ENCODE measurements around the gene CMTM8.
A peak's percentile ranks its signal among the peaks of the same experiment; 100 is the strongest.

CMTM8 gene

GRCh38 chr3:32325201-32325600, 86.7 kb downstream of the CMTM8 start:
- H3K4me3 ChIP-seq (ENCODE audit: low read depth, low read length) = no peak overlapping the region
- TF ChIP-seq CTCF (IDR thresholded peaks at IDR 0.05; ENCODE audit: control insufficient read depth, extremely low read depth, insufficient read depth) = no peak
- DNase-seq (ENCODE audit: low read depth) = no peak

- TF ChIP-seq CTCF (IDR thresholded peaks at IDR 0.05; ENCODE audit: control insufficient read depth, extremely low read depth, insufficient read depth) = no peak
- no peak overlapping the region for H3K4me3 ChIP-seq (ENCODE audit: low read depth, low read length)
- DNase-seq (ENCODE audit: low read depth) = no peak
Measured at GRCh38 chr3:32325927-32326326, 87.4 kb downstream of the CMTM8 start.

- H3K4me3 ChIP-seq (ENCODE audit: low read depth, low read length) = no peak overlapping the region
- no peak for TF ChIP-seq CTCF (IDR thresholded peaks at IDR 0.05; ENCODE audit: control insufficient read depth, extremely low read depth, insufficient read depth)
- no peak for DNase-seq (ENCODE audit: low read depth)
Measured at GRCh38 chr3:32326795-32327194, 88.3 kb downstream of the CMTM8 start.

- H3K4me3 ChIP-seq (ENCODE audit: low read depth, low read length) = no peak overlapping the region
- no peak for DNase-seq (ENCODE audit: low read depth)
- TF ChIP-seq CTCF (IDR thresholded peaks at IDR 0.05; ENCODE audit: control insufficient read depth, extremely low read depth, insufficient read depth) = peak; percentile 41
Measured at GRCh38 chr3:32334675-32335074, 96.2 kb downstream of the CMTM8 start.

- TF ChIP-seq CTCF (IDR thresholded peaks at IDR 0.05; ENCODE audit: control insufficient read depth, extremely low read depth, insufficient read depth) = no peak
- no peak overlapping the region for H3K4me3 ChIP-seq (ENCODE audit: low read depth, low read length)
- DNase-seq (ENCODE audit: low read depth) = no peak
Measured at GRCh38 chr3:32335365-32336112, 97.1 kb downstream of the CMTM8 start.

GRCh38 chr3:32336113-32336498, 97.6 kb downstream of the CMTM8 start:
- TF ChIP-seq CTCF (IDR thresholded peaks at IDR 0.05; ENCODE audit: control insufficient read depth, extremely low read depth, insufficient read depth) = no peak
- no peak overlapping the region for H3K4me3 ChIP-seq (ENCODE audit: low read depth, low read length)
- no peak for DNase-seq (ENCODE audit: low read depth)

GRCh38 chr3:32337505-32337904, 99.0 kb downstream of the CMTM8 start:
- no peak for DNase-seq (ENCODE audit: low read depth)
- no peak overlapping the region for H3K4me3 ChIP-seq (ENCODE audit: low read depth, low read length)
- TF ChIP-seq CTCF (IDR thresholded peaks at IDR 0.05; ENCODE audit: control insufficient read depth, extremely low read depth, insufficient read depth) = no peak

Measured in LNCaP clone FGC (cell line).